Colonic mucosa (tissue), 4 donors: ENCODE measurements around the gene LRRFIP2. TPM values are rescaled to one million over a fixed set of nuclear protein-coding genes. Genes with fewer than 3 reads are reported as not detected.

Source experiments
- DNase-seq: peaks from one replicate; pipeline ENCODE4 v3.0.0-alpha.2; 2020
- H3K27ac ChIP-seq: fragments of 200-600 bp; one replicate; pipeline ENCODE4 v1.8.0; 2021
- H3K27me3 ChIP-seq: fragments of 200-600 bp; one replicate; pipeline ENCODE4 v1.8.0; 2021
- H3K36me3 ChIP-seq: fragments of 200-600 bp; one replicate; pipeline ENCODE4 v1.8.0; 2021
- H3K4me1 ChIP-seq: fragments of 200-600 bp; one replicate; pipeline ENCODE4 v1.8.0; 2021; ENCODE audit warnings: mild to moderate bottlenecking
- H3K4me3 ChIP-seq: fragments of 200-600 bp; one replicate; pipeline ENCODE4 v1.8.0; 2021
- H3K9ac ChIP-seq, 2 donors: one replicate each; pipeline ENCODE4 v1.7.0; 2013; ENCODE audit warnings: control low read depth in 2 of 2, low read depth in 2 of 2, low read length in 2 of 2
- H3K9me3 ChIP-seq: fragments of 200-600 bp; one replicate; pipeline ENCODE4 v1.8.0; 2021
- CTCF ChIP-seq: fragments of 200-600 bp; IDR thresholded peaks from one replicate; pipeline ENCODE4 v1.8.0; 2022; ENCODE audit warnings: antibody characterized with exemption, mild to moderate bottlenecking
- intact Hi-C: fragments of 100-400 bp; cut with DNase I; formaldehyde crosslinking; loops from one replicate; pipeline ENCODE4 v1.14.1; 2022
- total RNA-seq, 2 donors: library from RNA; stranded (reverse); fragmentation: NEBNext Ultra II Directional in 1 of 2; extraction: Animal tissue kit (Norgen Biotek cat#: 25700) in 1 of 2; gene quantifications; one replicate each; pipeline ENCODE4 v1.2.1, GENCODE V29; 2021
- donor health status: healthy.
- donor health status: DM: no; HTN: no; CAD: no.
- donor health status: DM: no; HTN: no; CAD: no.

Gene LRRFIP2
- total RNA-seq, 2 donors from 2014 or later, result 87.0 to 120 TPM

- no peak for DNase-seq
- Histone ChIP-seq H3K9ac (no peak overlapping the region), H3K27ac (no peak overlapping the region), H3K36me3 (no peaks in the 10 kb centered on the region), H3K27me3 (no peaks in the 10 kb centered on the region), H3K4me1 (peaks cover 4% of the 10 kb centered on the region), H3K4me3 (no peak overlapping the region), H3K9me3 (no peaks in the 10 kb centered on the region)
- intact Hi-C loops, result no loop called here
- TF ChIP-seq CTCF, result no peak
These were observed 5.5 kb downstream of the LRRFIP2 start for GRCh38 chr3:37168896-37169295.

- no peak overlapping the region for H3K27ac ChIP-seq
- no peaks in the 10 kb centered on the region for H3K27me3 ChIP-seq
- no peaks in the 10 kb centered on the region for H3K9me3 ChIP-seq
- H3K4me3 ChIP-seq, result no peak overlapping the region
- no peak overlapping the region for H3K9ac ChIP-seq
- DNase-seq, result no peak
- H3K4me1 ChIP-seq, result no peaks in the 10 kb centered on the region
- intact Hi-C loops, result no loop called here
- no peak for TF ChIP-seq CTCF
- no peaks in the 10 kb centered on the region for H3K36me3 ChIP-seq
These were observed 10.9 kb downstream of the LRRFIP2 start for GRCh38 chr3:37163262-37164015.

- no peak overlapping the region for H3K9ac ChIP-seq
- no peak for TF ChIP-seq CTCF
These were observed 11.7 kb downstream of the LRRFIP2 start for GRCh38 chr3:37162501-37163245.

GRCh38 chr3:37161351-37161750, 13.0 kb downstream of the LRRFIP2 start:
- H3K27me3 ChIP-seq, result no peaks in the 10 kb centered on the region
- no peak for DNase-seq
- no peaks in the 10 kb centered on the region for H3K36me3 ChIP-seq
- no peaks in the 10 kb centered on the region for H3K9me3 ChIP-seq
- intact Hi-C loops, result no loop called here
- no peak overlapping the region for H3K27ac ChIP-seq
- H3K4me1 ChIP-seq, result no peaks in the 10 kb centered on the region
- no peak overlapping the region for H3K9ac ChIP-seq
- no peak for TF ChIP-seq CTCF
- no peak overlapping the region for H3K4me3 ChIP-seq

More at GRCh38 chr3:37162501-37163245, 11.7 kb downstream of the LRRFIP2 start:
- intact Hi-C loops, result no loop called here
- Histone ChIP-seq H3K9me3 (no peaks in the 10 kb centered on the region), H3K27me3 (no peaks in the 10 kb centered on the region), H3K27ac (no peak overlapping the region), H3K4me1 (no peaks in the 10 kb centered on the region), H3K36me3 (no peaks in the 10 kb centered on the region), H3K4me3 (no peak overlapping the region)
- no peak for DNase-seq

- no peaks in the 10 kb centered on the region for H3K27me3 ChIP-seq
- no peak for DNase-seq
- H3K36me3 ChIP-seq, result no peaks in the 10 kb centered on the region
- no peaks in the 10 kb centered on the region for H3K4me1 ChIP-seq
- intact Hi-C loops, result loop anchor here (10.0 kb wide), 1 partner anchor 71 kb away; no protein-coding TSS in a partner anchor
- H3K4me3 ChIP-seq, result no peak overlapping the region
- TF ChIP-seq CTCF, result no peak
- no peak overlapping the region for H3K9ac ChIP-seq
- H3K27ac ChIP-seq, result no peak overlapping the region
- no peaks in the 10 kb centered on the region for H3K9me3 ChIP-seq
These were observed 18.6 kb downstream of the LRRFIP2 start for GRCh38 chr3:37155782-37156181.
